ENCODE measurements around the gene MRPL41. TPM values are rescaled to one million over a fixed set of nuclear protein-coding genes. Genes with fewer than 3 reads are reported as not detected.
A peak's percentile ranks its signal among the peaks of the same experiment; 100 is the strongest.

MRPL41 gene
- total and polyA plus RNA-seq, 2 of the 13 experiments (the other 11 are each of a cell fraction or from before 2014, with no cell fraction given), result 20.9 to 54.0 TPM

- CTCF ChIA-PET (ENCODE audit: low intra/inter-chr PET ratio, low total read pairs), result no interaction called here
Observed at GRCh38 chr9:137580209-137580953, 28.7 kb downstream of the MRPL41 start.

More at GRCh38 chr9:137580209-137580953, 28.7 kb downstream of the MRPL41 start:
- Histone ChIP-seq H3K9me3 (ENCODE audit: low read length) (no peaks in the 10 kb centered on the region), H3K9ac (ENCODE audit: insufficient read depth, low read depth, low read length) (no peak overlapping the region), H3K4me2 (ENCODE audit: low read depth, low read length) (no peak overlapping the region; the same call in 1 of the 2 replicates), H4K20me1 (ENCODE audit: insufficient read depth, low read length) (no peaks in the 10 kb centered on the region; the same call in 1 of the 2 replicates), H2AFZ (ENCODE audit: low read length) (no peak overlapping the region), H3K4me1 (ENCODE audit: insufficient read depth, low read length) (peaks cover 30% of the 10 kb centered on the region), H3K36me3 (replicated peaks in 1 of 2; ENCODE audit: control insufficient read depth in 1 of 2, insufficient read depth in 2 of 2, low read length in 2 of 2) (peaks cover 13 to 47% of the 10 kb centered on the region in 2 experiments; a peak in 4 of 5 replicates), H3K4me3 (replicated peaks in 1 of 3; ENCODE audit: insufficient read depth in 1 of 3, low read depth in 2 of 3, low read length in 3 of 3) (no peak overlapping the region), H3K79me2 (ENCODE audit: insufficient read depth, low read length) (peaks cover 24% of the 10 kb centered on the region), H3K27me3 (ENCODE audit: control insufficient read depth in 1 of 2, insufficient read depth in 2 of 2, low read length in 2 of 2) (no peaks in the 10 kb centered on the region), H3K27ac (ENCODE audit: extremely low read length, insufficient read depth, low read length) (no peak overlapping the region)
- FAIRE-seq, result no peak
- no peak for ATAC-seq
- in situ Hi-C loops (cut with HindIII; ENCODE audit: extremely low pct_ligation_motif_present, low pct_unique_long_range_greater_than_20kb), result no loop called here
- TF ChIP-seq, protein P1, sequence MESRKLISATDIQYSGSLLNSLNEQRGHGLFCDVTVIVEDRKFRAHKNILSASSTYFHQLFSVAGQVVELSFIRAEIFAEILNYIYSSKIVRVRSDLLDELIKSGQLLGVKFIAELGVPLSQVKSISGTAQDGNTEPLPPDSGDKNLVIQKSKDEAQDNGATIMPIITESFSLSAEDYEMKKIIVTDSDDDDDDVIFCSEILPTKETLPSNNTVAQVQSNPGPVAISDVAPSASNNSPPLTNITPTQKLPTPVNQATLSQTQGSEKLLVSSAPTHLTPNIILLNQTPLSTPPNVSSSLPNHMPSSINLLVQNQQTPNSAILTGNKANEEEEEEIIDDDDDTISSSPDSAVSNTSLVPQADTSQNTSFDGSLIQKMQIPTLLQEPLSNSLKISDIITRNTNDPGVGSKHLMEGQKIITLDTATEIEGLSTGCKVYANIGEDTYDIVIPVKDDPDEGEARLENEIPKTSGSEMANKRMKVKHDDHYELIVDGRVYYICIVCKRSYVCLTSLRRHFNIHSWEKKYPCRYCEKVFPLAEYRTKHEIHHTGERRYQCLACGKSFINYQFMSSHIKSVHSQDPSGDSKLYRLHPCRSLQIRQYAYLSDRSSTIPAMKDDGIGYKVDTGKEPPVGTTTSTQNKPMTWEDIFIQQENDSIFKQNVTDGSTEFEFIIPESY (CRISPR knock-in tag; IDR thresholded peaks at IDR 0.05), result 0 out of 2 replicates have a peak, but pooled peaks have one; percentile 28
- TF ChIP-seq TRIM22 (IDR thresholded peaks at IDR 0.05) (no peak), CENPX (CRISPR knock-in tag; IDR thresholded peaks at IDR 0.05) (no peak), ZNF44 (CRISPR knock-in tag; IDR thresholded peaks at IDR 0.05) (no peak), ARID4A (CRISPR knock-in tag; IDR thresholded peaks at IDR 0.05; ENCODE audit: borderline replicate concordance) (no peak), IKZF1 (IDR thresholded peaks at IDR 0.05) (no peak)
- TF ChIP-seq, protein P2, sequence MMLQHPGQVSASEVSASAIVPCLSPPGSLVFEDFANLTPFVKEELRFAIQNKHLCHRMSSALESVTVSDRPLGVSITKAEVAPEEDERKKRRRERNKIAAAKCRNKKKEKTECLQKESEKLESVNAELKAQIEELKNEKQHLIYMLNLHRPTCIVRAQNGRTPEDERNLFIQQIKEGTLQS (CRISPR knock-in tag; IDR thresholded peaks at IDR 0.05), result no peak
- TF ChIP-seq, protein P3, sequence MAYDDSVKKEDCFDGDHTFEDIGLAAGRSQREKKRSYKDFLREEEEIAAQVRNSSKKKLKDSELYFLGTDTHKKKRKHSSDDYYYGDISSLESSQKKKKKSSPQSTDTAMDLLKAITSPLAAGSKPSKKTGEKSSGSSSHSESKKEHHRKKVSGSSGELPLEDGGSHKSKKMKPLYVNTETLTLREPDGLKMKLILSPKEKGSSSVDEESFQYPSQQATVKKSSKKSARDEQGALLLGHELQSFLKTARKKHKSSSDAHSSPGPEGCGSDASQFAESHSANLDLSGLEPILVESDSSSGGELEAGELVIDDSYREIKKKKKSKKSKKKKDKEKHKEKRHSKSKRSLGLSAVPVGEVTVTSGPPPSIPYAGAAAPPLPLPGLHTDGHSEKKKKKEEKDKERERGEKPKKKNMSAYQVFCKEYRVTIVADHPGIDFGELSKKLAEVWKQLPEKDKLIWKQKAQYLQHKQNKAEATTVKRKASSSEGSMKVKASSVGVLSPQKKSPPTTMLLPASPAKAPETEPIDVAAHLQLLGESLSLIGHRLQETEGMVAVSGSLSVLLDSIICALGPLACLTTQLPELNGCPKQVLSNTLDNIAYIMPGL (CRISPR knock-in tag; IDR thresholded peaks at IDR 0.05; ENCODE audit: borderline replicate concordance in 1 of 2, low read depth in 1 of 2), result no peak
- TF ChIP-seq, protein P4, sequence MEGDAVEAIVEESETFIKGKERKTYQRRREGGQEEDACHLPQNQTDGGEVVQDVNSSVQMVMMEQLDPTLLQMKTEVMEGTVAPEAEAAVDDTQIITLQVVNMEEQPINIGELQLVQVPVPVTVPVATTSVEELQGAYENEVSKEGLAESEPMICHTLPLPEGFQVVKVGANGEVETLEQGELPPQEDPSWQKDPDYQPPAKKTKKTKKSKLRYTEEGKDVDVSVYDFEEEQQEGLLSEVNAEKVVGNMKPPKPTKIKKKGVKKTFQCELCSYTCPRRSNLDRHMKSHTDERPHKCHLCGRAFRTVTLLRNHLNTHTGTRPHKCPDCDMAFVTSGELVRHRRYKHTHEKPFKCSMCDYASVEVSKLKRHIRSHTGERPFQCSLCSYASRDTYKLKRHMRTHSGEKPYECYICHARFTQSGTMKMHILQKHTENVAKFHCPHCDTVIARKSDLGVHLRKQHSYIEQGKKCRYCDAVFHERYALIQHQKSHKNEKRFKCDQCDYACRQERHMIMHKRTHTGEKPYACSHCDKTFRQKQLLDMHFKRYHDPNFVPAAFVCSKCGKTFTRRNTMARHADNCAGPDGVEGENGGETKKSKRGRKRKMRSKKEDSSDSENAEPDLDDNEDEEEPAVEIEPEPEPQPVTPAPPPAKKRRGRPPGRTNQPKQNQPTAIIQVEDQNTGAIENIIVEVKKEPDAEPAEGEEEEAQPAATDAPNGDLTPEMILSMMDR (CRISPR knock-in tag; IDR thresholded peaks at IDR 0.05), result peak; percentile 17
- intact Hi-C loops (cut with micrococcal nuclease; ENCODE audit: unreplicated experiment), result no loop called here
- no TSS peak for BruUV-seq (replicated peaks)
- POLR2A ChIA-PET, result interaction anchor here (1.2 to 2.1 kb wide), 2 partner anchors 25 kb away, joined by 4 to 6 read pairs; partner anchors contain the start of gene ARRDC1
- WGBS (ENCODE audit: low lambda C conversion rate), result 89% methylated on average over 9 of the region's 23 CpGs
- no peak for DNase-seq (ENCODE audit: low spot score)

Measured in HepG2 (cell line).